IMR-90 (cell line): ENCODE results near the gene RXYLT1. TPM values are rescaled to one million over a fixed set of nuclear protein-coding genes. Genes with fewer than 3 reads are reported as not detected.

Source experiments
- ATAC-seq: fragments of 200-7000 bp; cut with Tn5 transposase; 2 replicates; pipeline ENCODE4 v1.9.1; 2020; ENCODE audit warnings: low read depth, mild to moderate bottlenecking, moderate library complexity
- BruUV-seq: library from RNA; stranded (reverse); fragments of 400-500 nt; replicated peaks from 2 replicates; lab custom pipeline; 2021; lab: Mats Ljungman, UMichigan
- CTCF ChIA-PET: fragments of 300-600 bp; formaldehyde crosslinking; extraction: SDS; loops from one replicate; lab custom pipeline; 2021; ENCODE audit warnings: antibody characterized with exemption; lab: Yijun Ruan, JAX
- POLR2A ChIA-PET: fragments of 300-600 bp; sonication (Branson Sonifier 250); formaldehyde crosslinking; loops from one replicate; lab custom pipeline; 2022; ENCODE audit warnings: antibody characterized with exemption; ENCODE audit not compliant: unreplicated experiment; lab: Charles Lee
- DNase-seq: peaks from one replicate; pipeline ENCODE4 v3.0.0; 2013
- H2AFZ ChIP-seq: replicated peaks from 2 replicates; pipeline ENCODE3; 2013; ENCODE audit warnings: low read length, mild to moderate bottlenecking; ENCODE audit not compliant: poor library complexity
- H2AK5ac ChIP-seq: 2 replicates; pipeline ENCODE4 v1.6.1; 2013; ENCODE audit warnings: low read depth, low read length, inconsistent platforms
- H2AK9ac ChIP-seq: replicated peaks from 2 replicates; pipeline ENCODE3; 2013; ENCODE audit warnings: mild to moderate bottlenecking, low read depth, low read length, moderate library complexity; ENCODE audit not compliant: poor library complexity
- H2BK120ac ChIP-seq: 2 replicates; pipeline ENCODE4 v1.6.1; 2013; ENCODE audit warnings: low read depth, low read length, inconsistent platforms
- H2BK15ac ChIP-seq: 3 replicates; pipeline ENCODE4 v1.6.1; 2013; ENCODE audit warnings: low read depth, low read length, inconsistent platforms
- H2BK20ac ChIP-seq: 2 replicates; pipeline ENCODE4 v1.6.1; 2013; ENCODE audit warnings: low read depth, mild to moderate bottlenecking, inconsistent platforms, low read length, moderate library complexity
- H2BK5ac ChIP-seq: 2 replicates; pipeline ENCODE4 v1.6.1; 2013; ENCODE audit warnings: mild to moderate bottlenecking, low read depth, low read length, inconsistent platforms; ENCODE audit not compliant: poor library complexity, severe bottlenecking
- H3K14ac ChIP-seq: replicated peaks from 2 replicates; pipeline ENCODE4 v1.6.1; 2013; ENCODE audit warnings: low read depth, low read length, inconsistent platforms
- H3K18ac ChIP-seq: 2 replicates; pipeline ENCODE4 v1.6.1; 2013; ENCODE audit warnings: low read depth, low read length, control low read depth
- H3K23ac ChIP-seq: 2 replicates; pipeline ENCODE4 v1.6.1; 2013; ENCODE audit warnings: low read depth, low read length, inconsistent platforms
- H3K27ac ChIP-seq: 2 replicates; pipeline ENCODE4 v1.5.1; 2013; ENCODE audit warnings: mild to moderate bottlenecking, control low read depth, low read length; ENCODE audit not compliant: insufficient read depth
- H3K27me3 ChIP-seq: 2 replicates; pipeline ENCODE4 v1.6.1; 2013; ENCODE audit warnings: low read length; ENCODE audit not compliant: control insufficient read depth, insufficient read depth
- H3K36me3 ChIP-seq: 2 replicates; pipeline ENCODE4 v1.6.1; 2013; ENCODE audit warnings: low read length, mixed read lengths; ENCODE audit not compliant: control insufficient read depth, insufficient read depth
- H3K4ac ChIP-seq: 2 replicates; pipeline ENCODE4 v1.6.1; 2013; ENCODE audit warnings: low read depth, low read length, inconsistent platforms
- H3K4me1 ChIP-seq: 2 replicates; pipeline ENCODE4 v1.6.1; 2013; ENCODE audit warnings: low read length, mixed read lengths; ENCODE audit not compliant: control insufficient read depth, insufficient read depth
- H3K4me2 ChIP-seq: 2 replicates; pipeline ENCODE4 v1.6.1; 2013; ENCODE audit warnings: low read depth, mild to moderate bottlenecking, control low read depth, low read length, moderate library complexity
- H3K4me3 ChIP-seq: 2 replicates; pipeline ENCODE4 v1.5.1; 2013; ENCODE audit warnings: low read depth, mild to moderate bottlenecking, control low read depth, low read length, moderate library complexity; ENCODE audit not compliant: insufficient read depth
- H3K56ac ChIP-seq: 2 replicates; pipeline ENCODE4 v1.6.1; 2013; ENCODE audit warnings: low read length, inconsistent platforms; ENCODE audit not compliant: insufficient read depth; ENCODE audit errors: extremely low read depth
- H3K79me1 ChIP-seq, 2 experiments: 2 replicates each; pipeline ENCODE4 v1.6.1; 2013; ENCODE audit warnings: low read length in 2 of 2, inconsistent platforms in 1 of 2, low read depth in 1 of 2
- H3K9ac ChIP-seq: 2 replicates; pipeline ENCODE4 v1.6.1; 2013; ENCODE audit warnings: low read depth, low read length, control low read depth
- H3K9me1 ChIP-seq: 2 replicates; pipeline ENCODE4 v1.6.1; 2013; ENCODE audit warnings: low read length, inconsistent platforms; ENCODE audit not compliant: insufficient read depth
- H3K9me3 ChIP-seq: 2 replicates; pipeline ENCODE4 v1.6.1; 2013; ENCODE audit warnings: low read length; ENCODE audit not compliant: control insufficient read depth, insufficient read depth
- H4K20me1 ChIP-seq: 2 replicates; pipeline ENCODE4 v1.6.1; 2013; ENCODE audit warnings: low read length, inconsistent platforms; ENCODE audit not compliant: insufficient read depth
- H4K5ac ChIP-seq: 2 replicates; pipeline ENCODE4 v1.6.1; 2013; ENCODE audit warnings: mild to moderate bottlenecking, low read depth, low read length, control low read depth
- H4K8ac ChIP-seq, 2 experiments: 2 replicates each; pipeline ENCODE4 v1.6.1; 2013; ENCODE audit warnings: low read depth in 2 of 2, low read length in 2 of 2, control low read depth in 1 of 2, inconsistent platforms in 1 of 2
- H4K91ac ChIP-seq: 2 replicates; pipeline ENCODE4 v1.6.1; 2013; ENCODE audit warnings: low read depth, low read length, inconsistent platforms; ENCODE audit not compliant: insufficient read depth
- MXI1 ChIP-seq: IDR thresholded peaks from 2 replicates; pipeline ENCODE4 v1.6.1; 2012; ENCODE audit warnings: low read depth, mild to moderate bottlenecking, low read length, moderate library complexity, borderline replicate concordance
- POLR2A ChIP-seq: IDR thresholded peaks from 2 replicates; pipeline ENCODE4 v1.6.1; 2012; ENCODE audit warnings: mild to moderate bottlenecking, low read depth, low read length
- WGBS, 2 experiments: methylation state at CpG; one replicate each; pipeline versions ENCODE4 v1.1.5 to v1.1.7; 2013; ENCODE audit warnings: missing lambda C conversion rate in 2 of 2; ENCODE audit not compliant: insufficient read length in 1 of 2; ENCODE audit errors: extremely low coverage in 2 of 2; 5-methylcytosine and 5-hydroxymethylcytosine counted together
- dilution Hi-C: fragments of 300-500 bp; cut with HindIII; formaldehyde crosslinking; loops from one replicate; pipeline ENCODE4 v1.14.3; 2018; ENCODE audit warnings: low sequenced_read_pairs; ENCODE audit not compliant: unreplicated experiment
- in situ Hi-C: fragments of 300-500 bp; cut with MboI; formaldehyde crosslinking; loops from 3 replicates; pipeline ENCODE4 v1.14.3; 2019; ENCODE audit warnings: low sequenced_read_pairs, inconsistent platforms, mixed read lengths
- intact Hi-C: fragments of 100-400 bp; cut with micrococcal nuclease; formaldehyde crosslinking; loops from 2 replicates; pipeline ENCODE4 v1.10.0; 2022
- polyA plus RNA-seq, 3 experiments: library from polyadenylated mRNA; depleted of rRNA; stranded (reverse); fragments of >200 nt; gene quantifications; 2 replicates each; pipeline ENCODE4 v1.2.3, GENCODE V29; 2012; ENCODE audit warnings: low replicate concordance in 1 of 3
- total RNA-seq: library from RNA; depleted of rRNA; stranded (reverse); fragments of >200 nt; gene quantifications from 2 replicates; pipeline ENCODE4 v1.2.3, GENCODE V29; 2012

RXYLT1 gene
- total and polyA plus RNA-seq, 2 of the 4 experiments (the other 2 are of a cell fraction): 9.0 to 9.5 TPM

DNA sequence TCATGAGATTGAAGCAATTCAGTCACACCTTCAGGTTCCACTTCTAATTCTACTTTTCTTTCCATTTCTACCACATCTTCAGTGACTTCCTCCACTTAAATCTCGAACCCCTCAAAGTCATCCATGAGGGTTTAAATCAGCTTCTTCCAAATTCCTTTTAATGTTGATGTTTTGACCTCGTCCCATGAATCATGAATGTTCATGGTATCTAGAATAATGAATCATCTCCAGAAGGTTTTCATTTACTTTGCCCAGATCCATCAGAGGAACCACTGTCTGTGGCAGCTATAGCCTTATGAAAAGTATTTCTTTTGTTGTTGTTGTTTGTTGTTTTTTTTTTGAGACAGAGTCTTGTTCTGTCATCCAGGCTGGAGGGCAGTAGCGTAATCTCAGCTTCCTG lies 7.6 kb downstream of the RXYLT1 start:
- Histone ChIP-seq H3K23ac (no peak overlapping the region), H3K36me3 (peaks cover 11% of the 10 kb centered on the region), H2BK5ac (no peak overlapping the region), H3K18ac (no peak overlapping the region), H4K20me1 (no peaks in the 10 kb centered on the region), H2AK9ac (no peak overlapping the region), H3K56ac (no peak overlapping the region), H4K5ac (no peak overlapping the region), H3K4me1 (no peaks in the 10 kb centered on the region), H3K4me2 (no peak overlapping the region), H3K14ac (no peak overlapping the region), H2AFZ (no peak overlapping the region), H3K27me3 (no peaks in the 10 kb centered on the region), H3K9ac (no peak overlapping the region), H3K4me3 (no peak overlapping the region), H2BK20ac (no peak overlapping the region), H3K9me1 (no peaks in the 10 kb centered on the region), H2AK5ac (no peak overlapping the region), H3K4ac (no peak overlapping the region), H4K91ac (no peak overlapping the region), H3K9me3 (no peaks in the 10 kb centered on the region), H3K27ac (no peak overlapping the region), H2BK120ac (no peak overlapping the region), H2BK15ac (no peak overlapping the region), H4K8ac (no peak overlapping the region), H3K79me1 (no peaks in the 10 kb centered on the region)
- 100% methylated on average over 1 of the region's 3 CpGs; no CpG with 5 or more reads in 1 of the 2 experiments for WGBS, 2 experiments
- DNase-seq (peak; percentile 30), ATAC-seq (no peak)
- no TSS peak for BruUV-seq
- CTCF ChIA-PET: interaction anchor here (0.6 kb wide), 1 partner anchor 14 kb away, joined by 4 read pairs; no protein-coding TSS in a partner anchor
- dilution Hi-C loops (no loop called here), intact Hi-C loops (no loop called here), in situ Hi-C loops (no loop called here)
- POLR2A ChIA-PET: no interaction called here
- TF ChIP-seq POLR2A: no peak
- no peak for TF ChIP-seq MXI1
